Muscle of leg (tissue), 11 donors: Measurements from ENCODE around the gene POU6F2. TPM values are rescaled to one million over a fixed set of nuclear protein-coding genes. Genes with fewer than 3 reads are reported as not detected.

Experiments used
- DNase-seq: peaks from one replicate; pipeline ENCODE4 v3.0.0; 2013
- H3K27ac ChIP-seq: one replicate; pipeline ENCODE4 v1.5.1; 2013; ENCODE audit warnings: mild to moderate bottlenecking, low read length, control low read depth
- H3K27me3 ChIP-seq: one replicate; pipeline ENCODE4 v1.6.1; 2013; ENCODE audit warnings: low read length; ENCODE audit not compliant: control insufficient read depth, insufficient read depth
- H3K36me3 ChIP-seq: one replicate; pipeline ENCODE4 v1.6.1; 2013; ENCODE audit warnings: low read length; ENCODE audit not compliant: control insufficient read depth, insufficient read depth
- H3K4me1 ChIP-seq: one replicate; pipeline ENCODE4 v1.6.1; 2013; ENCODE audit warnings: low read length; ENCODE audit not compliant: control insufficient read depth, insufficient read depth
- H3K4me3 ChIP-seq: one replicate; pipeline ENCODE4 v1.5.1; 2013; ENCODE audit warnings: low read length, control low read depth
- H3K9me3 ChIP-seq: replicated peaks from 2 replicates; pipeline ENCODE4 v1.6.1; 2013; ENCODE audit warnings: low read depth, low read length; ENCODE audit not compliant: control insufficient read depth
- WGBS: methylation state at CpG from one replicate; pipeline ENCODE4 v1.1.5; 2013; ENCODE audit warnings: missing lambda C conversion rate; ENCODE audit not compliant: insufficient coverage; 5-methylcytosine and 5-hydroxymethylcytosine counted together
- polyA plus RNA-seq, 8 donors: library from polyadenylated mRNA; unstranded; fragments of 120-200 nt; gene quantifications; one replicate each; pipeline versions ENCODE4 v1.2.1 to v1.2.3, GENCODE V29; 2013; ENCODE audit warnings: inconsistent platforms in 1 of 8, low replicate concordance in 1 of 8; ENCODE audit not compliant: insufficient read length in 8 of 8, insufficient read depth in 1 of 8
- total RNA-seq: library from RNA; stranded (reverse); fragments of 120-200 nt; gene quantifications from one replicate; pipeline ENCODE4 v1.2.4, GENCODE V29; 2013

Gene POU6F2
- total and polyA plus RNA-seq, 9 donors = 0.05 to 0.54 (median 0.10) TPM; not detected in 1

GRCh38 chr7:39085189-39085588 lies 107.5 kb downstream of the POU6F2 start:
- no peaks in the 10 kb centered on the region for H3K36me3 ChIP-seq
- no peaks in the 10 kb centered on the region for H3K27me3 ChIP-seq
- no peak overlapping the region for H3K27ac ChIP-seq
- H3K9me3 ChIP-seq = no peaks in the 10 kb centered on the region
- DNase-seq = no peak
- no peak overlapping the region for H3K4me3 ChIP-seq
- WGBS = no CpG with 5 or more reads among the region's 5 CpGs
- peaks cover 2% of the 10 kb centered on the region for H3K4me1 ChIP-seq

DNA sequence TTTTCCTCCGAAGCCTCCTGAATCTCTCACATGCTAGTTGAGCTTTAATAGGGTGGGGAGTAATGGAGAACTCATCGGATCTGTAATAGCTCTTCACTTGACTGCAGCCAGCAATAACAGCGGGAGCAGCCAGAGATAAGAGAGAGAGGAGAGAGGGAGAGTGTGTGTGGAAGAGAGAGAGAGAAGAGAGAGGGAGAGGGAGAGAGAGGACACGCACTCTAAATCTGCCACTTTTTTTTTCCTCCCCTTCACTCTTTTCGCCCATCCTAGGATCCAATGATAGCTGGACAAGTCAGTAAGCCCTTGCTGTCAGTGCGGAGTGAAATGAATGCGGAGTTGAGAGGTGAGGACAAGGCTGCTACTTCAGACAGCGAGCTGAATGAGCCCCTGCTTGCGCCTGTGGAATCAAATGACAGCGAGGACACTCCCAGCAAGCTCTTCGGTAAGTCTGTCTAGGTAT lies 107.9 kb downstream of the POU6F2 start:
- peak overlapping the region; percentile 22 for H3K4me3 ChIP-seq
- peaks cover 2% of the 10 kb centered on the region for H3K4me1 ChIP-seq
- H3K36me3 ChIP-seq = no peaks in the 10 kb centered on the region
- H3K27ac ChIP-seq = no peak overlapping the region
- DNase-seq = peak; percentile 36
- no peaks in the 10 kb centered on the region for H3K27me3 ChIP-seq
- 10% methylated on average over 7 of the region's 11 CpGs for WGBS
- no peaks in the 10 kb centered on the region for H3K9me3 ChIP-seq

- no peak overlapping the region for H3K4me3 ChIP-seq
- WGBS = 100% methylated on average over 1 of the region's 10 CpGs
- no peaks in the 10 kb centered on the region for H3K9me3 ChIP-seq
- peaks cover 2% of the 10 kb centered on the region for H3K4me1 ChIP-seq
- DNase-seq = no peak
- no peaks in the 10 kb centered on the region for H3K36me3 ChIP-seq
- H3K27ac ChIP-seq = no peak overlapping the region
- no peaks in the 10 kb centered on the region for H3K27me3 ChIP-seq
These were observed 109.1 kb downstream of the POU6F2 start for GRCh38 chr7:39086638-39087360.

DNA sequence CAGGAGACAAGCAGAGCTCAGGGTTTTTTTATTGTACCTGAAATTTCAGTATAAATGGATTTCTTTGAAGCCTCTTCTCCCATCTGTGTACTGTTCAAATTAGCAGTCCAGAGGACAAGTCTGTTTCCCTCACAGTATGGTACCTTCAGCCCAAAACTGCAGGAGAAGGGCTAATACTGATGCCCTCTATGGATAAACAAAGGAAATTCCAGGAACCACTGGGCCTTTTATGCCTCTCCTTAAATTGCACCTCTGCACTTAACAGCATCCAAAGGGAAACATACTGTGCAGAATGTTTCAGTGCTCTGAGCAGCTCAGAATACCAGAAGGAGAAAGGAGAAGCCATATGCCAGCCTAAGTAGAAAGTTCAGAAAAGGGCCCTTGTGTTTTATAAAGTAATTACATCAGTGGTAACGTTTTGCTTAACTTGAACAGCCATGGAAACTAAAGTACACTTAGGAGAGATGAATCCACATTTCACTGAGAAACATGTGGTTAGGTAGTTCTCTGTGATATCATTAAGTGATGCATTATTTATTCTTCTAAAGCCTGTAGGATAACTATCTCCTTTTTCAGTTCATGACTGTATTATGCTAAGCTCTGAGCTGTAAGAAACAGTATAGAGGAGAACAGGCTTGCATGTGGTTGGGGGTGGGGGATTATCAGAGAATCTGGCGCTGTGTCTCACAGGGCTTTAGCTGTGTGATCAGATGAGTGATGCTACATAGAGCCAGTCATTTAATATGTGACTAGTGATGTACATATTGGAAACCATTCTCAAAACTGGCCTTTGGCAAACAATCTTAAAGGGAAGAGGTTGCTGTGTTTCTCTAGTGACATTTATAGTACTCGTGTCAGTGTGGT lies 111.3 kb downstream of the POU6F2 start:
- peaks cover 2% of the 10 kb centered on the region for H3K4me1 ChIP-seq
- no peak for DNase-seq
- H3K27ac ChIP-seq = no peak overlapping the region
- no peaks in the 10 kb centered on the region for H3K36me3 ChIP-seq
- H3K9me3 ChIP-seq = no peaks in the 10 kb centered on the region
- H3K4me3 ChIP-seq = no peak overlapping the region
- WGBS = 89% methylated on average over 1 of the region's 3 CpGs
- H3K27me3 ChIP-seq = no peaks in the 10 kb centered on the region

DNA sequence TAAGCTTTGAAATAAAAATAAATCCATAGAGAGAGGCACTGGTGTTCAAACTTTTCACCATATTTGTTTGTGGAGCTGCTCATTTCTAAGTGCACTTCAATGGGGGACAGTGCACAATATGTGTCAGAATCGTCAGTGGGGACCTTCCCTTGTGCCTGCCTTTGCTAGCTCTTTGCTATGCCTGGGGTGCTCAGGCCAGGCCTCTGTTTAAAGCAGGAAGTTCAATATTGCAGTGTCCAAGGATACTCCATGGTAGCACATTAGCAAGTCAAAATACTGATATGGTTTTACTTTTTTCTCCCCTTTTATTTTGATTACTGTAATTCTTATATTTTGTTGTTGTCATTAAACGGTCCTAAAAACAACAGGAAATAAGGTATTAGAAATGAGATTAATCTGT lies 113.4 kb downstream of the POU6F2 start:
- Histone ChIP-seq H3K4me1 (no peaks in the 10 kb centered on the region), H3K36me3 (no peaks in the 10 kb centered on the region), H3K4me3 (no peak overlapping the region), H3K27me3 (no peaks in the 10 kb centered on the region), H3K9me3 (no peaks in the 10 kb centered on the region), H3K27ac (no peak overlapping the region)
- DNase-seq = no peak
- WGBS = 83% methylated on average over 1 of the region's 2 CpGs

GRCh38 chr7:39091774-39092173 lies 114.1 kb downstream of the POU6F2 start:
- no peak overlapping the region for H3K4me3 ChIP-seq
- no peaks in the 10 kb centered on the region for H3K36me3 ChIP-seq
- no peaks in the 10 kb centered on the region for H3K9me3 ChIP-seq
- no peaks in the 10 kb centered on the region for H3K27me3 ChIP-seq
- H3K4me1 ChIP-seq = no peaks in the 10 kb centered on the region
- DNase-seq = no peak
- H3K27ac ChIP-seq = no peak overlapping the region
- no CpG with 5 or more reads among the region's 5 CpGs for WGBS

- no peak for DNase-seq
- Histone ChIP-seq H3K36me3 (no peaks in the 10 kb centered on the region), H3K4me3 (no peak overlapping the region), H3K9me3 (no peaks in the 10 kb centered on the region), H3K4me1 (no peaks in the 10 kb centered on the region), H3K27ac (no peak overlapping the region), H3K27me3 (no peaks in the 10 kb centered on the region)
- WGBS = no CpG with 5 or more reads among the region's 2 CpGs
These were observed 117.0 kb downstream of the POU6F2 start for GRCh38 chr7:39094731-39095130.

- Histone ChIP-seq H3K4me3 (no peak overlapping the region), H3K36me3 (no peaks in the 10 kb centered on the region), H3K27ac (no peak overlapping the region), H3K4me1 (no peaks in the 10 kb centered on the region), H3K27me3 (no peaks in the 10 kb centered on the region), H3K9me3 (no peaks in the 10 kb centered on the region)
- no CpG with 5 or more reads among the region's 7 CpGs for WGBS
- no peak for DNase-seq
These were observed 118.3 kb downstream of the POU6F2 start for GRCh38 chr7:39095875-39096619.

DNA sequence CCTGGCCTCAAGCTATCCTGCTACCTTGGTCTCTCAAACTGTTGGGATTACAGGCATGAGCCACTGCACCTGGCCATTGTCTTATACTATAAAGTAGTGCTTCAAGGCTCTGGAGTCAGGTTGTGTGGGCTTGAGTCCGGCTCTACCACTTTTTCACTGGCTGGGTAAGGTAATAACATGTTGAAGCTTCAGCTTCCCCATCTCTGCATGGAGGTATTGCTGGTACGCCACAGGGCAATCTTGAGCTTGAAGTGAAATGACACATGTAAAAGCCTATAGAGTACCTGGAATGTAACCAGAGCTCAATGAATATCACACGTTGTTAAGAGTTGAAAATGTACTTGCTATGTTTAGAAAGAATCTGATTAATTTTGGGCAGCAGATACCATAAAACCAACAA lies 120.8 kb downstream of the POU6F2 start:
- Histone ChIP-seq H3K4me1 (no peaks in the 10 kb centered on the region), H3K27ac (no peak overlapping the region), H3K4me3 (no peak overlapping the region), H3K27me3 (no peaks in the 10 kb centered on the region), H3K9me3 (no peaks in the 10 kb centered on the region), H3K36me3 (no peaks in the 10 kb centered on the region)
- WGBS = 89% methylated on average over 1 of the region's 3 CpGs
- DNase-seq = no peak

DNA sequence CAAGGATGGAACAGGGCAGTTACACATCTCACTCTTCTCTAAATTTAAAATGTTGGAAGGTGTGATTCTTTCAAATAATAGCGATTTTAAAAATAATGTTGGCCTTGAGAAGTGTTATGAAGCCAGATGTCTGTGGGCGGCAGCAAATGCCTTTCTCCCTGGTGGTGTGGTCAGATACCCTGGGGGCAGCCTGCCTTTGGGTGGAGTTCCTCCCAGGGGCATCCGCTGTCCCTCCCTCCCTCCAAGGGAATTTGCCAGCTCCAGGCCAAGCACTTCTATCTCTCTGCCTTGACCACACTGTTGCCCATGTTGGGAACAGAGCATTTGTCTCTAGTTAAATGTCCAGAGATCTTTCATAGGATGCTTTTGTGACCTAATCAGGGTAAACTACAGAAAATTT lies 121.4 kb downstream of the POU6F2 start:
- no peak overlapping the region for H3K27ac ChIP-seq
- no peaks in the 10 kb centered on the region for H3K9me3 ChIP-seq
- no peak overlapping the region for H3K4me3 ChIP-seq
- H3K4me1 ChIP-seq = no peaks in the 10 kb centered on the region
- H3K27me3 ChIP-seq = no peaks in the 10 kb centered on the region
- WGBS = no CpG with 5 or more reads among the region's 3 CpGs
- DNase-seq = no peak
- no peaks in the 10 kb centered on the region for H3K36me3 ChIP-seq
